HepG2 (cell line): Measurements from ENCODE around the gene EPB41L2. TPM values are rescaled to one million over a fixed set of nuclear protein-coding genes. Genes with fewer than 3 reads are reported as not detected.

Experiments used
- ATAC-seq: fragments of 200-7000 bp; cut with Tn5 transposase; 3 replicates; pipeline ENCODE4 v1.9.1; 2020; ENCODE audit warnings: mild to moderate bottlenecking, moderate library complexity
- BruUV-seq: library from RNA; stranded (reverse); fragments of 400-500 nt; replicated peaks from 2 replicates; lab custom pipeline; 2021; lab: Mats Ljungman, UMichigan
- CTCF ChIA-PET: fragments of 300-600 bp; formaldehyde crosslinking; extraction: SDS; loops from one replicate; lab custom pipeline; 2021; ENCODE audit warnings: low total read pairs, inconsistent platforms, low intra/inter-chr PET ratio; lab: Yijun Ruan, JAX
- POLR2A ChIA-PET: fragments of 350-600 bp; sonication (Branson Sonifier 250); formaldehyde crosslinking; loops from one replicate; lab custom pipeline; 2020; ENCODE audit warnings: antibody characterized with exemption, inconsistent platforms; lab: Yijun Ruan, JAX
- DNase-seq: peaks from one replicate; pipeline ENCODE4 v3.0.0-alpha.2; 2015; ENCODE audit warnings: low spot score
- FAIRE-seq: peaks from 3 replicates; lab custom pipeline; 2011; peaks lifted over from hg19 to GRCh38; lab: Jason Lieb, UNC
- H2AFZ ChIP-seq: one replicate; pipeline ENCODE4 v1.6.1; 2011; ENCODE audit warnings: low read length, inconsistent platforms
- H3K27ac ChIP-seq: fragments of 300-600 bp; 3 replicates; pipeline ENCODE4 v1.8.0; 2011; ENCODE audit warnings: mixed run types, mild to moderate bottlenecking, mixed read lengths, low read length, inconsistent platforms; ENCODE audit not compliant: insufficient read depth; ENCODE audit errors: extremely low read length
- H3K27me3 ChIP-seq, 2 experiments: fragments of 200-600 bp in 1 of 2; 2 replicates in 1 of 2; 3 replicates in 1 of 2; pipeline versions ENCODE4 v1.6.0 to v1.8.0; 2011; ENCODE audit warnings: low read length in 2 of 2, mild to moderate bottlenecking in 2 of 2, moderate library complexity in 2 of 2, inconsistent platforms in 1 of 2; ENCODE audit not compliant: insufficient read depth in 2 of 2, control insufficient read depth in 1 of 2
- H3K36me3 ChIP-seq, 2 experiments: fragments of 200-600 bp in 1 of 2; replicated peaks in 1 of 2; 2 replicates in 1 of 2; 3 replicates in 1 of 2; pipeline versions ENCODE4 v1.5.1 to v1.8.0; 2011; ENCODE audit warnings: low read length in 2 of 2, inconsistent platforms in 1 of 2; ENCODE audit not compliant: insufficient read depth in 2 of 2, control insufficient read depth in 1 of 2
- H3K4me1 ChIP-seq: 2 replicates; pipeline ENCODE4 v1.5.1; 2012; ENCODE audit warnings: low read length, inconsistent platforms; ENCODE audit not compliant: insufficient read depth
- H3K4me2 ChIP-seq: 2 replicates; pipeline ENCODE4 v1.6.0; 2011; ENCODE audit warnings: low read depth, low read length, inconsistent platforms
- H3K4me3 ChIP-seq, 3 experiments: fragments of 200-600 bp in 1 of 3; sonication (generic), shearing (Covaris generic) in 1 of 3; replicated peaks in 1 of 3; 2 replicates each; pipeline ENCODE4 v1.5.1; 2011 to 2016; ENCODE audit warnings: low read length in 3 of 3, inconsistent platforms in 2 of 3, low read depth in 2 of 3, mild to moderate bottlenecking in 2 of 3, control low read depth in 1 of 3, mixed read lengths in 1 of 3; ENCODE audit not compliant: insufficient read depth in 1 of 3
- H3K79me2 ChIP-seq: one replicate; pipeline ENCODE4 v1.6.1; 2011; ENCODE audit warnings: low read length, inconsistent platforms; ENCODE audit not compliant: insufficient read depth
- H3K9ac ChIP-seq: 2 replicates; pipeline ENCODE4 v1.6.0; 2011; ENCODE audit warnings: mild to moderate bottlenecking, low read depth, low read length, inconsistent platforms; ENCODE audit not compliant: insufficient read depth
- H3K9me3 ChIP-seq: 2 replicates; pipeline ENCODE4 v1.5.1; 2012; ENCODE audit warnings: mild to moderate bottlenecking, low read length
- H4K20me1 ChIP-seq: 2 replicates; pipeline ENCODE4 v1.6.0; 2011; ENCODE audit warnings: inconsistent platforms, mild to moderate bottlenecking, low read length, moderate library complexity; ENCODE audit not compliant: insufficient read depth
- DNMT3B ChIP-seq: conservative IDR thresholded peaks from 2 replicates; pipeline ENCODE4 v1.6.1; 2016; ENCODE audit warnings: missing biosample characterization, control low read depth
- IKZF4 ChIP-seq: sonication (generic); formaldehyde crosslinking; IDR thresholded peaks from 2 replicates; pipeline ENCODE4 v1.5.1; 2020; ENCODE audit warnings: borderline replicate concordance, mild to moderate bottlenecking, low read depth, missing genetic modification reagents; ENCODE audit errors: not compliant biosample characterization
- KLF12 ChIP-seq: sonication (generic); formaldehyde crosslinking; IDR thresholded peaks from 2 replicates; pipeline ENCODE4 v1.4.0; 2020; ENCODE audit warnings: missing genetic modification reagents, borderline replicate concordance
- MXD4 ChIP-seq: IDR thresholded peaks from 2 replicates; pipeline ENCODE4 v1.6.1; 2016; ENCODE audit warnings: mild to moderate bottlenecking, missing biosample characterization, missing genetic modification reagents
- NKX3-1 ChIP-seq: sonication (generic); formaldehyde crosslinking; IDR thresholded peaks from 2 replicates; pipeline ENCODE4 v1.5.0; 2020; ENCODE audit warnings: missing genetic modification reagents
- PATZ1 ChIP-seq: sonication (generic); formaldehyde crosslinking; IDR thresholded peaks from 2 replicates; pipeline ENCODE4 v1.4.0; 2020; ENCODE audit warnings: missing genetic modification reagents
- PRDM4 ChIP-seq: sonication (generic); formaldehyde crosslinking; IDR thresholded peaks from 2 replicates; pipeline ENCODE4 v1.9.0; 2021; ENCODE audit warnings: missing genetic modification reagents, borderline replicate concordance
- PRPF4 ChIP-seq: fragments of 200-400 bp; formaldehyde crosslinking; IDR thresholded peaks from 2 replicates; pipeline ENCODE4 v1.6.1; 2016; ENCODE audit warnings: low read length, low read depth; ENCODE audit not compliant: poor library complexity, severe bottlenecking
- STAT5B ChIP-seq: sonication (generic); formaldehyde crosslinking; IDR thresholded peaks from 2 replicates; pipeline ENCODE4 v1.4.0; 2020; ENCODE audit warnings: missing genetic modification reagents
- THAP11 ChIP-seq: IDR thresholded peaks from 2 replicates; pipeline ENCODE4 v1.6.1; 2016; ENCODE audit warnings: missing biosample characterization, missing genetic modification reagents
- ZBTB1 ChIP-seq: sonication (generic); formaldehyde crosslinking; IDR thresholded peaks from 2 replicates; pipeline ENCODE4 v1.4.0; 2020; ENCODE audit warnings: missing genetic modification reagents, borderline replicate concordance
- ZFAT ChIP-seq: sonication (generic); formaldehyde crosslinking; conservative IDR thresholded peaks from 2 replicates; pipeline ENCODE4 v1.8.1; 2023; ENCODE audit warnings: missing genetic modification reagents, inconsistent platforms
- ZFP82 ChIP-seq: sonication (generic); formaldehyde crosslinking; IDR thresholded peaks from 2 replicates; pipeline ENCODE4 v1.5.1; 2020; ENCODE audit warnings: mild to moderate bottlenecking, missing genetic modification reagents, borderline replicate concordance
- ZNF33A ChIP-seq: sonication (generic); formaldehyde crosslinking; IDR thresholded peaks from 2 replicates; pipeline ENCODE4 v1.5.1; 2020; ENCODE audit warnings: missing genetic modification reagents, mild to moderate bottlenecking, moderate library complexity, borderline replicate concordance
- ZNF530 ChIP-seq: sonication (generic); formaldehyde crosslinking; IDR thresholded peaks from 2 replicates; pipeline ENCODE4 v1.5.0; 2020; ENCODE audit warnings: low read depth, mild to moderate bottlenecking, missing genetic modification reagents
- ZNF746 ChIP-seq: sonication (generic); formaldehyde crosslinking; IDR thresholded peaks from 2 replicates; pipeline ENCODE4 v1.8.0; 2022; ENCODE audit warnings: mild to moderate bottlenecking, missing genetic modification reagents
- ZNF883 ChIP-seq: sonication (generic); formaldehyde crosslinking; IDR thresholded peaks from 2 replicates; pipeline ENCODE4 v1.5.1; 2020; ENCODE audit warnings: mild to moderate bottlenecking, missing genetic modification reagents; ENCODE audit errors: not compliant biosample characterization
- ZXDC ChIP-seq: sonication (generic); formaldehyde crosslinking; IDR thresholded peaks from 2 replicates; pipeline ENCODE4 v1.5.0; 2020; ENCODE audit warnings: mild to moderate bottlenecking, missing genetic modification reagents
- WGBS: methylation state at CpG from one replicate; pipeline ENCODE4 v1.1.6; 2017; ENCODE audit warnings: low lambda C conversion rate; 5-methylcytosine and 5-hydroxymethylcytosine counted together
- in situ Hi-C: cut with HindIII; loops from 2 replicates; pipeline ENCODE4 v1.10.0; 2017; ENCODE audit warnings: low pct_unique_long_range_greater_than_20kb; ENCODE audit not compliant: extremely low pct_ligation_motif_present
- intact Hi-C: fragments of 100-400 bp; cut with micrococcal nuclease; formaldehyde crosslinking; loops from one replicate; pipeline ENCODE4 v1.10.0; 2022; ENCODE audit not compliant: unreplicated experiment
- polyA plus RNA-seq, 8 experiments: library from polyadenylated mRNA; depleted of rRNA in 3 of 8; stranded (reverse) in 7 of 8; unstranded in 1 of 8; fragments of >200 nt; fragmentation: Illumina TruSeq in 4 of 8; extraction: Trizol in 4 of 8; gene quantifications; 2 replicates each; pipeline versions ENCODE4 v1.2.1 to v1.2.3, GENCODE V29; 2011 to 2016; ENCODE audit warnings: low read depth in 4 of 8, missing spikeins in 1 of 8, mixed read lengths in 1 of 8; ENCODE audit not compliant: insufficient read depth in 1 of 8
- total RNA-seq, 5 experiments: library from RNA; depleted of rRNA; stranded (reverse); fragments of >200 nt; fragmentation: Illumina TruSeq; extraction: Trizol; gene quantifications; 2 replicates each; pipeline ENCODE4 v1.2.3, GENCODE V29; 2016; ENCODE audit warnings: low read depth in 1 of 5

Gene EPB41L2
- total and polyA plus RNA-seq, 2 of the 13 experiments (the other 11 are each of a cell fraction or from before 2014, with no cell fraction given), result 41.7 to 56.4 TPM

GRCh38 chr6:131048933-131049515 is 14.0 kb downstream of the EPB41L2 start:
- no peaks in the 10 kb centered on the region for H3K27me3 ChIP-seq
- no peak for FAIRE-seq
- 95% methylated on average over 4 of the region's 4 CpGs for WGBS
- peaks cover 92% of the 10 kb centered on the region for H3K79me2 ChIP-seq
- TF ChIP-seq STAT5B (CRISPR knock-in tag), result no peak
- no peak for TF ChIP-seq PATZ1 (CRISPR knock-in tag)
- TF ChIP-seq PRPF4, result no peak
- no peak for TF ChIP-seq MXD4
- TF ChIP-seq KLF12 (CRISPR knock-in tag), result no peak
- no peak for TF ChIP-seq ZNF530
- no peak for TF ChIP-seq ZFAT (CRISPR knock-in tag)
- no peak for TF ChIP-seq NKX3-1 (CRISPR knock-in tag)
- TF ChIP-seq IKZF4 (CRISPR knock-in tag), result no peak
- no peak for TF ChIP-seq PRDM4 (CRISPR knock-in tag)
- no peak for TF ChIP-seq ZNF883 (CRISPR knock-in tag)
- TF ChIP-seq DNMT3B (CRISPR knock-in tag), result no peak
- no peak for TF ChIP-seq ZNF33A (CRISPR knock-in tag)
- TF ChIP-seq THAP11 (CRISPR knock-in tag), result no peak
- TF ChIP-seq ZXDC, result no peak
- no peak for TF ChIP-seq ZBTB1 (CRISPR knock-in tag)
- TF ChIP-seq ZFP82, result no peak
- TF ChIP-seq ZNF746 (CRISPR knock-in tag), result no peak
- TF ChIP-seq, all 625 proteins: peak for 0
- H2AFZ ChIP-seq, result no peak overlapping the region
- peaks cover 7% of the 10 kb centered on the region for H3K9me3 ChIP-seq
- no peak overlapping the region for H3K4me2 ChIP-seq
- H3K4me1 ChIP-seq, result peaks cover 16% of the 10 kb centered on the region
- no peaks in the 10 kb centered on the region; the same call in 1 of the 2 replicates for H4K20me1 ChIP-seq
- BruUV-seq, result no TSS peak
- ChIA-PET CTCF (no interaction called here), POLR2A (no interaction called here)
- DNase-seq (no peak), ATAC-seq (no peak)
- H3K27ac ChIP-seq, result no peak overlapping the region
- in situ Hi-C loops (no loop called here), intact Hi-C loops (no loop called here)
- H3K4me3 ChIP-seq, result no peak overlapping the region
- H3K9ac ChIP-seq, result no peak overlapping the region
- peaks cover 0 to 4% of the 10 kb centered on the region in 2 experiments; a peak in 4 of 5 replicates for H3K36me3 ChIP-seq
